Measurements from ENCODE around the gene RNF19B.

The RNF19B gene

GRCh38 chr1:32957017-32957416, 7.6 kb downstream of the RNF19B start:
- peaks cover 7% of the 10 kb centered on the region for H3K4me1 ChIP-seq (ENCODE audit: control insufficient read depth, insufficient read depth, low read length, poor library complexity, severe bottlenecking)
- H3K27ac ChIP-seq (ENCODE audit: insufficient read depth, low read length, poor library complexity, severe bottlenecking): no peak overlapping the region
- DNase-seq: no peak
- H3K9me3 ChIP-seq (ENCODE audit: control insufficient read depth, low read length): no peaks in the 10 kb centered on the region
- H3K4me3 ChIP-seq (ENCODE audit: insufficient read depth, low read depth, low read length, poor library complexity, severe bottlenecking): no peak overlapping the region
- no peaks in the 10 kb centered on the region for H3K36me3 ChIP-seq (ENCODE audit: control insufficient read depth, insufficient read depth, low read length)
- no peaks in the 10 kb centered on the region for H3K27me3 ChIP-seq (replicated peaks; ENCODE audit: control insufficient read depth, insufficient read depth, low read length, poor library complexity, severe bottlenecking)

GRCh38 chr1:32954168-32954567, 10.4 kb downstream of the RNF19B start:
- H3K36me3 ChIP-seq (ENCODE audit: control insufficient read depth, insufficient read depth, low read length): no peaks in the 10 kb centered on the region
- no peak overlapping the region for H3K27ac ChIP-seq (ENCODE audit: insufficient read depth, low read length, poor library complexity, severe bottlenecking)
- H3K4me1 ChIP-seq (ENCODE audit: control insufficient read depth, insufficient read depth, low read length, poor library complexity, severe bottlenecking): peaks cover 11% of the 10 kb centered on the region
- no peaks in the 10 kb centered on the region for H3K9me3 ChIP-seq (ENCODE audit: control insufficient read depth, low read length)
- no peak overlapping the region for H3K4me3 ChIP-seq (ENCODE audit: insufficient read depth, low read depth, low read length, poor library complexity, severe bottlenecking)
- DNase-seq: no peak
- H3K27me3 ChIP-seq (replicated peaks; ENCODE audit: control insufficient read depth, insufficient read depth, low read length, poor library complexity, severe bottlenecking): no peaks in the 10 kb centered on the region

- Histone ChIP-seq H3K36me3 (ENCODE audit: control insufficient read depth, insufficient read depth, low read length) (no peaks in the 10 kb centered on the region), H3K4me1 (ENCODE audit: control insufficient read depth, insufficient read depth, low read length, poor library complexity, severe bottlenecking) (peaks cover 11% of the 10 kb centered on the region), H3K4me3 (ENCODE audit: insufficient read depth, low read depth, low read length, poor library complexity, severe bottlenecking) (no peak overlapping the region), H3K27me3 (replicated peaks; ENCODE audit: control insufficient read depth, insufficient read depth, low read length, poor library complexity, severe bottlenecking) (no peaks in the 10 kb centered on the region), H3K9me3 (ENCODE audit: control insufficient read depth, low read length) (no peaks in the 10 kb centered on the region), H3K27ac (ENCODE audit: insufficient read depth, low read length, poor library complexity, severe bottlenecking) (no peak overlapping the region)
- no peak for DNase-seq
Measured at GRCh38 chr1:32953495-32953894, 11.1 kb downstream of the RNF19B start.

GRCh38 chr1:32949519-32949918, 15.1 kb downstream of the RNF19B start:
- Histone ChIP-seq H3K4me3 (ENCODE audit: insufficient read depth, low read depth, low read length, poor library complexity, severe bottlenecking) (no peak overlapping the region), H3K36me3 (ENCODE audit: control insufficient read depth, insufficient read depth, low read length) (peaks cover 31% of the 10 kb centered on the region), H3K27ac (ENCODE audit: insufficient read depth, low read length, poor library complexity, severe bottlenecking) (no peak overlapping the region), H3K9me3 (ENCODE audit: control insufficient read depth, low read length) (no peaks in the 10 kb centered on the region), H3K4me1 (ENCODE audit: control insufficient read depth, insufficient read depth, low read length, poor library complexity, severe bottlenecking) (peaks cover 4% of the 10 kb centered on the region), H3K27me3 (replicated peaks; ENCODE audit: control insufficient read depth, insufficient read depth, low read length, poor library complexity, severe bottlenecking) (no peaks in the 10 kb centered on the region)
- DNase-seq: no peak

- H3K27me3 ChIP-seq (replicated peaks; ENCODE audit: control insufficient read depth, insufficient read depth, low read length, poor library complexity, severe bottlenecking): no peaks in the 10 kb centered on the region
- H3K4me1 ChIP-seq (ENCODE audit: control insufficient read depth, insufficient read depth, low read length, poor library complexity, severe bottlenecking): peaks cover 4% of the 10 kb centered on the region
- H3K4me3 ChIP-seq (ENCODE audit: insufficient read depth, low read depth, low read length, poor library complexity, severe bottlenecking): no peak overlapping the region
- no peak overlapping the region for H3K27ac ChIP-seq (ENCODE audit: insufficient read depth, low read length, poor library complexity, severe bottlenecking)
- no peak for DNase-seq
- H3K9me3 ChIP-seq (ENCODE audit: control insufficient read depth, low read length): no peaks in the 10 kb centered on the region
- peaks cover 37% of the 10 kb centered on the region for H3K36me3 ChIP-seq (ENCODE audit: control insufficient read depth, insufficient read depth, low read length)
Measured at GRCh38 chr1:32948905-32949304, 15.7 kb downstream of the RNF19B start.

GRCh38 chr1:32948390-32948722, 16.3 kb downstream of the RNF19B start:
- Histone ChIP-seq H3K27me3 (replicated peaks; ENCODE audit: control insufficient read depth, insufficient read depth, low read length, poor library complexity, severe bottlenecking) (no peaks in the 10 kb centered on the region), H3K9me3 (ENCODE audit: control insufficient read depth, low read length) (no peaks in the 10 kb centered on the region), H3K4me1 (ENCODE audit: control insufficient read depth, insufficient read depth, low read length, poor library complexity, severe bottlenecking) (peaks cover 4% of the 10 kb centered on the region), H3K27ac (ENCODE audit: insufficient read depth, low read length, poor library complexity, severe bottlenecking) (no peak overlapping the region), H3K4me3 (ENCODE audit: insufficient read depth, low read depth, low read length, poor library complexity, severe bottlenecking) (no peak overlapping the region), H3K36me3 (ENCODE audit: control insufficient read depth, insufficient read depth, low read length) (peaks cover 40% of the 10 kb centered on the region)
- DNase-seq: no peak

GRCh38 chr1:32947669-32948389, 16.8 kb downstream of the RNF19B start:
- no peak overlapping the region for H3K4me3 ChIP-seq (ENCODE audit: insufficient read depth, low read depth, low read length, poor library complexity, severe bottlenecking)
- peaks cover 4% of the 10 kb centered on the region for H3K4me1 ChIP-seq (ENCODE audit: control insufficient read depth, insufficient read depth, low read length, poor library complexity, severe bottlenecking)
- no peaks in the 10 kb centered on the region for H3K27me3 ChIP-seq (replicated peaks; ENCODE audit: control insufficient read depth, insufficient read depth, low read length, poor library complexity, severe bottlenecking)
- no peak overlapping the region for H3K27ac ChIP-seq (ENCODE audit: insufficient read depth, low read length, poor library complexity, severe bottlenecking)
- no peaks in the 10 kb centered on the region for H3K9me3 ChIP-seq (ENCODE audit: control insufficient read depth, low read length)
- no peak for DNase-seq
- peaks cover 40% of the 10 kb centered on the region for H3K36me3 ChIP-seq (ENCODE audit: control insufficient read depth, insufficient read depth, low read length)

GRCh38 chr1:32946413-32946812, 18.2 kb downstream of the RNF19B start:
- Histone ChIP-seq H3K4me1 (ENCODE audit: control insufficient read depth, insufficient read depth, low read length, poor library complexity, severe bottlenecking) (no peaks in the 10 kb centered on the region), H3K27me3 (replicated peaks; ENCODE audit: control insufficient read depth, insufficient read depth, low read length, poor library complexity, severe bottlenecking) (no peaks in the 10 kb centered on the region), H3K36me3 (ENCODE audit: control insufficient read depth, insufficient read depth, low read length) (peaks cover 51% of the 10 kb centered on the region), H3K4me3 (ENCODE audit: insufficient read depth, low read depth, low read length, poor library complexity, severe bottlenecking) (no peak overlapping the region), H3K9me3 (ENCODE audit: control insufficient read depth, low read length) (no peaks in the 10 kb centered on the region), H3K27ac (ENCODE audit: insufficient read depth, low read length, poor library complexity, severe bottlenecking) (no peak overlapping the region)
- no peak for DNase-seq

GRCh38 chr1:32944180-32944579, 20.4 kb downstream of the RNF19B start:
- no peaks in the 10 kb centered on the region for H3K9me3 ChIP-seq (ENCODE audit: control insufficient read depth, low read length)
- H3K4me3 ChIP-seq (ENCODE audit: insufficient read depth, low read depth, low read length, poor library complexity, severe bottlenecking): no peak overlapping the region
- H3K36me3 ChIP-seq (ENCODE audit: control insufficient read depth, insufficient read depth, low read length): peaks cover 73% of the 10 kb centered on the region
- DNase-seq: no peak
- no peak overlapping the region for H3K27ac ChIP-seq (ENCODE audit: insufficient read depth, low read length, poor library complexity, severe bottlenecking)
- H3K27me3 ChIP-seq (replicated peaks; ENCODE audit: control insufficient read depth, insufficient read depth, low read length, poor library complexity, severe bottlenecking): no peaks in the 10 kb centered on the region
- H3K4me1 ChIP-seq (ENCODE audit: control insufficient read depth, insufficient read depth, low read length, poor library complexity, severe bottlenecking): no peaks in the 10 kb centered on the region

GRCh38 chr1:32939655-32940371, 24.8 kb downstream of the RNF19B start:
- H3K36me3 ChIP-seq (ENCODE audit: control insufficient read depth, insufficient read depth, low read length): peaks cover 78% of the 10 kb centered on the region
- no peak for DNase-seq
- H3K4me3 ChIP-seq (ENCODE audit: insufficient read depth, low read depth, low read length, poor library complexity, severe bottlenecking): no peak overlapping the region
- H3K9me3 ChIP-seq (ENCODE audit: control insufficient read depth, low read length): no peaks in the 10 kb centered on the region
- no peaks in the 10 kb centered on the region for H3K27me3 ChIP-seq (replicated peaks; ENCODE audit: control insufficient read depth, insufficient read depth, low read length, poor library complexity, severe bottlenecking)
- H3K27ac ChIP-seq (ENCODE audit: insufficient read depth, low read length, poor library complexity, severe bottlenecking): no peak overlapping the region
- no peaks in the 10 kb centered on the region for H3K4me1 ChIP-seq (ENCODE audit: control insufficient read depth, insufficient read depth, low read length, poor library complexity, severe bottlenecking)

Measured in effector memory CD4-positive, alpha-beta T cell (primary cell).